Measurements from ENCODE around the gene DDB1. TPM values are rescaled to one million over a fixed set of nuclear protein-coding genes. Genes with fewer than 3 reads are reported as not detected.

Gene DDB1
- polyA plus RNA-seq, 3 donors: 54.1 to 97.2 (median 86.6) TPM

GRCh38 chr11:61357233-61357893 lies 24.5 kb upstream of the DDB1 start:
- Mint-ChIP-seq H3K4me1 (peaks cover 58% of the 10 kb centered on the region), H3K4me3 (peak overlapping the region; percentile 34 to 48)

GRCh38 chr11:61356706-61357105 lies 23.8 kb upstream of the DDB1 start:
- H3K4me3 Mint-ChIP-seq: no peak overlapping the region
- H3K27me3 Mint-ChIP-seq (ENCODE audit: low read depth in 3 of 3): peaks cover 0 to 3% (median 0%) of the 10 kb centered on the region in 3 donors
- H3K4me1 Mint-ChIP-seq: peaks cover 57% of the 10 kb centered on the region
- Histone ChIP-seq H3K27ac (ENCODE audit: low read depth in 1 of 2, low read length in 2 of 2) (peak overlapping the region; percentile 96 to 99), H3K79me2 (ENCODE audit: insufficient read depth, low read length) (peaks cover 23% of the 10 kb centered on the region), H4K20me1 (ENCODE audit: insufficient read depth, low read length) (no peaks in the 10 kb centered on the region), H3K4me1 (ENCODE audit: control insufficient read depth in 1 of 2, insufficient read depth in 2 of 2, low read length in 2 of 2) (peaks cover 55 to 56% of the 10 kb centered on the region in 2 donors), H3K4me2 (replicated peaks; ENCODE audit: extremely low read depth, low read length, poor library complexity, severe bottlenecking) (peak overlapping the region; percentile 33), H3K27me3 (ENCODE audit: control insufficient read depth in 2 of 2, insufficient read depth in 2 of 2, low read length in 2 of 2) (no peaks in the 10 kb centered on the region), H2AFZ (ENCODE audit: insufficient read depth, low read depth, low read length, poor library complexity, severe bottlenecking) (no peak overlapping the region), H3K36me3 (replicated peaks in 1 of 2; ENCODE audit: control insufficient read depth in 1 of 2, insufficient read depth in 2 of 2, low read length in 2 of 2) (peaks cover 28 to 29% of the 10 kb centered on the region in 2 donors), H3K4me3 (replicated peaks in 1 of 3; ENCODE audit: low read depth in 2 of 3, low read length in 3 of 3) (peak overlapping the region in 1 of 3 experiments; percentile 11), H3K9me3 (replicated peaks in 1 of 2; ENCODE audit: control insufficient read depth in 1 of 2, insufficient read depth in 1 of 2, low read length in 2 of 2) (no peaks in the 10 kb centered on the region), H3K9ac (ENCODE audit: insufficient read depth, low read length, poor library complexity, severe bottlenecking) (peak overlapping the region; percentile 64)
- H3K9me3 Mint-ChIP-seq: no peaks in the 10 kb centered on the region
- peak overlapping the region; percentile 90 to 97 (median 95) for H3K27ac Mint-ChIP-seq
- 78% methylated on average over 3 of the region's 4 CpGs for WGBS (ENCODE audit: insufficient coverage)
- H3K36me3 Mint-ChIP-seq: peaks cover 39 to 53% of the 10 kb centered on the region in 2 donors
- intact Hi-C loops (cut with micrococcal nuclease): loop anchor here in 1 of 2 donors (1.0 to 2.0 kb wide), 2 partner anchors 8 to 36 kb away; partner anchors contain the start of gene TMEM216
- no peak for DNase-seq
- TF ChIP-seq, protein P1, sequence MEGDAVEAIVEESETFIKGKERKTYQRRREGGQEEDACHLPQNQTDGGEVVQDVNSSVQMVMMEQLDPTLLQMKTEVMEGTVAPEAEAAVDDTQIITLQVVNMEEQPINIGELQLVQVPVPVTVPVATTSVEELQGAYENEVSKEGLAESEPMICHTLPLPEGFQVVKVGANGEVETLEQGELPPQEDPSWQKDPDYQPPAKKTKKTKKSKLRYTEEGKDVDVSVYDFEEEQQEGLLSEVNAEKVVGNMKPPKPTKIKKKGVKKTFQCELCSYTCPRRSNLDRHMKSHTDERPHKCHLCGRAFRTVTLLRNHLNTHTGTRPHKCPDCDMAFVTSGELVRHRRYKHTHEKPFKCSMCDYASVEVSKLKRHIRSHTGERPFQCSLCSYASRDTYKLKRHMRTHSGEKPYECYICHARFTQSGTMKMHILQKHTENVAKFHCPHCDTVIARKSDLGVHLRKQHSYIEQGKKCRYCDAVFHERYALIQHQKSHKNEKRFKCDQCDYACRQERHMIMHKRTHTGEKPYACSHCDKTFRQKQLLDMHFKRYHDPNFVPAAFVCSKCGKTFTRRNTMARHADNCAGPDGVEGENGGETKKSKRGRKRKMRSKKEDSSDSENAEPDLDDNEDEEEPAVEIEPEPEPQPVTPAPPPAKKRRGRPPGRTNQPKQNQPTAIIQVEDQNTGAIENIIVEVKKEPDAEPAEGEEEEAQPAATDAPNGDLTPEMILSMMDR (IDR thresholded peaks at IDR 0.05): no peak

More at GRCh38 chr11:61357233-61357893, 24.5 kb upstream of the DDB1 start:
- no peaks in the 10 kb centered on the region for H3K27me3 ChIP-seq (ENCODE audit: control insufficient read depth in 2 of 2, insufficient read depth in 2 of 2, low read length in 2 of 2)
- H3K4me1 ChIP-seq (ENCODE audit: control insufficient read depth in 1 of 2, insufficient read depth in 2 of 2, low read length in 2 of 2): peaks cover 56 to 57% of the 10 kb centered on the region in 2 donors
- peak overlapping the region in 2 of 3 experiments; percentile 8 to 19 for H3K4me3 ChIP-seq (replicated peaks in 1 of 3; ENCODE audit: low read depth in 2 of 3, low read length in 3 of 3)
- peaks cover 25% of the 10 kb centered on the region for H3K79me2 ChIP-seq (ENCODE audit: insufficient read depth, low read length)
- no peaks in the 10 kb centered on the region for H3K9me3 ChIP-seq (replicated peaks in 1 of 2; ENCODE audit: control insufficient read depth in 1 of 2, insufficient read depth in 1 of 2, low read length in 2 of 2)
- Mint-ChIP-seq H3K36me3 (peaks cover 34 to 46% of the 10 kb centered on the region in 2 donors), H3K27me3 (ENCODE audit: low read depth in 3 of 3) (peaks cover 0 to 3% (median 0%) of the 10 kb centered on the region in 3 donors), H3K9me3 (no peaks in the 10 kb centered on the region), H3K27ac (peak overlapping the region; percentile 90 to 97 (median 95))
- peak overlapping the region; percentile 64 for H2AFZ ChIP-seq (ENCODE audit: insufficient read depth, low read depth, low read length, poor library complexity, severe bottlenecking)
- H3K9ac ChIP-seq (ENCODE audit: insufficient read depth, low read length, poor library complexity, severe bottlenecking): peak overlapping the region; percentile 64
- peak overlapping the region; percentile 33 for H3K4me2 ChIP-seq (replicated peaks; ENCODE audit: extremely low read depth, low read length, poor library complexity, severe bottlenecking)
- intact Hi-C loops (cut with micrococcal nuclease): loop anchor here in 1 of 2 donors (1.0 to 2.0 kb wide), 2 partner anchors 9 to 35 kb away; partner anchors contain the start of gene TMEM216
- peak; percentile 86 to 92 (median 91) for DNase-seq
- 24% methylated on average over 6 of the region's 9 CpGs for WGBS (ENCODE audit: insufficient coverage)
- peak overlapping the region; percentile 96 to 99 for H3K27ac ChIP-seq (ENCODE audit: low read depth in 1 of 2, low read length in 2 of 2)
- TF ChIP-seq, protein P1 (IDR thresholded peaks at IDR 0.05): no peak
- peaks cover 21 to 22% of the 10 kb centered on the region in 2 donors for H3K36me3 ChIP-seq (replicated peaks in 1 of 2; ENCODE audit: control insufficient read depth in 1 of 2, insufficient read depth in 2 of 2, low read length in 2 of 2)
- H4K20me1 ChIP-seq (ENCODE audit: insufficient read depth, low read length): no peaks in the 10 kb centered on the region

Data from CD14-positive monocyte (primary cell).